HepG2 (cell line): Measurements from ENCODE around the gene LIPC. TPM values are rescaled to one million over a fixed set of nuclear protein-coding genes. Genes with fewer than 3 reads are reported as not detected.
A peak's percentile ranks its signal among the peaks of the same experiment; 100 is the strongest.

ENCODE experiments used
- CENPT ChIP-seq: sonication (generic); formaldehyde crosslinking; IDR thresholded peaks from 2 replicates; pipeline ENCODE4 v1.8.0; 2022; ENCODE audit warnings: low read depth, mild to moderate bottlenecking, moderate library complexity, missing genetic modification reagents
- CENPX ChIP-seq: sonication (generic); formaldehyde crosslinking; IDR thresholded peaks from 2 replicates; pipeline ENCODE4 v1.9.0; 2021; ENCODE audit warnings: mild to moderate bottlenecking, missing genetic modification reagents, moderate library complexity
- DNMT3B ChIP-seq: conservative IDR thresholded peaks from 2 replicates; pipeline ENCODE4 v1.6.1; 2016; ENCODE audit warnings: missing biosample characterization, control low read depth
- DPF2 ChIP-seq: sonication (generic); formaldehyde crosslinking; IDR thresholded peaks from 2 replicates; pipeline ENCODE4 v1.4.0; 2020; ENCODE audit warnings: mild to moderate bottlenecking, low read depth, missing genetic modification reagents, borderline replicate concordance
- FOSL2 ChIP-seq: sonication (generic); formaldehyde crosslinking; IDR thresholded peaks from 2 replicates; pipeline ENCODE4 v1.4.0; 2020; ENCODE audit warnings: missing genetic modification reagents
- KLF9 ChIP-seq: IDR thresholded peaks from 2 replicates; pipeline ENCODE4 v1.6.1; 2016; ENCODE audit warnings: low read depth
- MTA1 ChIP-seq: sonication (generic); formaldehyde crosslinking; IDR thresholded peaks from 2 replicates; pipeline ENCODE4 v1.4.0; 2020; ENCODE audit warnings: missing genetic modification reagents, mild to moderate bottlenecking, borderline replicate concordance
- NCOR1 ChIP-seq: fragments of 200-600 bp; sonication (generic); IDR thresholded peaks from 2 replicates; pipeline ENCODE4 v1.7.0; 2017; ENCODE audit warnings: antibody characterized with exemption, low read length, borderline replicate concordance
- PPARG ChIP-seq: conservative IDR thresholded peaks from 2 replicates; pipeline ENCODE4 v1.6.1; 2016; ENCODE audit warnings: missing biosample characterization, missing genetic modification reagents
- PRDM4 ChIP-seq: sonication (generic); formaldehyde crosslinking; IDR thresholded peaks from 2 replicates; pipeline ENCODE4 v1.9.0; 2021; ENCODE audit warnings: missing genetic modification reagents, borderline replicate concordance
- ZBTB20 ChIP-seq: sonication (generic); formaldehyde crosslinking; IDR thresholded peaks from 2 replicates; pipeline ENCODE4 v1.8.1; 2023; ENCODE audit warnings: missing genetic modification reagents, low read depth, mild to moderate bottlenecking, borderline replicate concordance
- ZIK1 ChIP-seq: sonication (generic); formaldehyde crosslinking; IDR thresholded peaks from 2 replicates; pipeline ENCODE4 v1.5.0; 2020; ENCODE audit warnings: mild to moderate bottlenecking, low read depth, missing genetic modification reagents, borderline replicate concordance
- ZNF251 ChIP-seq: sonication (generic); formaldehyde crosslinking; IDR thresholded peaks from 2 replicates; pipeline ENCODE4 v1.9.0; 2021; ENCODE audit warnings: mild to moderate bottlenecking, missing genetic modification reagents
- ZNF256 ChIP-seq: sonication (generic); formaldehyde crosslinking; conservative IDR thresholded peaks from 2 replicates; pipeline ENCODE4 v1.4.0; 2020; ENCODE audit warnings: missing genetic modification reagents
- ZNF331 ChIP-seq: sonication (generic); formaldehyde crosslinking; IDR thresholded peaks from 2 replicates; pipeline ENCODE4 v1.4.0; 2020; ENCODE audit warnings: missing genetic modification reagents
- ZNF629 ChIP-seq: sonication (generic); formaldehyde crosslinking; conservative IDR thresholded peaks from 2 replicates; pipeline ENCODE4 v1.5.0; 2020; ENCODE audit warnings: missing genetic modification reagents
- ZNF720 ChIP-seq: sonication (generic); formaldehyde crosslinking; IDR thresholded peaks from 2 replicates; pipeline ENCODE4 v1.4.0; 2020; ENCODE audit warnings: missing genetic modification reagents
- polyA plus RNA-seq, 8 experiments: library from polyadenylated mRNA; depleted of rRNA in 3 of 8; stranded (reverse) in 7 of 8; unstranded in 1 of 8; fragments of >200 nt; fragmentation: Illumina TruSeq in 4 of 8; extraction: Trizol in 4 of 8; gene quantifications; 2 replicates each; pipeline versions ENCODE4 v1.2.1 to v1.2.3, GENCODE V29; 2011 to 2016; ENCODE audit warnings: low read depth in 4 of 8, missing spikeins in 1 of 8, mixed read lengths in 1 of 8; ENCODE audit not compliant: insufficient read depth in 1 of 8
- total RNA-seq, 5 experiments: library from RNA; depleted of rRNA; stranded (reverse); fragments of >200 nt; fragmentation: Illumina TruSeq; extraction: Trizol; gene quantifications; 2 replicates each; pipeline ENCODE4 v1.2.3, GENCODE V29; 2016; ENCODE audit warnings: low read depth in 1 of 5
- TF ChIP-seq, protein P1 (sequence below): sonication (generic); formaldehyde crosslinking; IDR thresholded peaks from 2 replicates; pipeline ENCODE4 v1.4.0; 2020; ENCODE audit warnings: missing genetic modification reagents
- TF ChIP-seq, protein P2 (sequence below): sonication (generic); formaldehyde crosslinking; IDR thresholded peaks from 2 replicates; pipeline ENCODE4 v1.5.1; 2020; ENCODE audit warnings: mild to moderate bottlenecking, missing genetic modification reagents

Gene LIPC
- total and polyA plus RNA-seq, 2 of the 13 experiments (the other 11 are each of a cell fraction or from before 2014, with no cell fraction given): 26.0 to 38.0 TPM

- TF ChIP-seq, protein P1, sequence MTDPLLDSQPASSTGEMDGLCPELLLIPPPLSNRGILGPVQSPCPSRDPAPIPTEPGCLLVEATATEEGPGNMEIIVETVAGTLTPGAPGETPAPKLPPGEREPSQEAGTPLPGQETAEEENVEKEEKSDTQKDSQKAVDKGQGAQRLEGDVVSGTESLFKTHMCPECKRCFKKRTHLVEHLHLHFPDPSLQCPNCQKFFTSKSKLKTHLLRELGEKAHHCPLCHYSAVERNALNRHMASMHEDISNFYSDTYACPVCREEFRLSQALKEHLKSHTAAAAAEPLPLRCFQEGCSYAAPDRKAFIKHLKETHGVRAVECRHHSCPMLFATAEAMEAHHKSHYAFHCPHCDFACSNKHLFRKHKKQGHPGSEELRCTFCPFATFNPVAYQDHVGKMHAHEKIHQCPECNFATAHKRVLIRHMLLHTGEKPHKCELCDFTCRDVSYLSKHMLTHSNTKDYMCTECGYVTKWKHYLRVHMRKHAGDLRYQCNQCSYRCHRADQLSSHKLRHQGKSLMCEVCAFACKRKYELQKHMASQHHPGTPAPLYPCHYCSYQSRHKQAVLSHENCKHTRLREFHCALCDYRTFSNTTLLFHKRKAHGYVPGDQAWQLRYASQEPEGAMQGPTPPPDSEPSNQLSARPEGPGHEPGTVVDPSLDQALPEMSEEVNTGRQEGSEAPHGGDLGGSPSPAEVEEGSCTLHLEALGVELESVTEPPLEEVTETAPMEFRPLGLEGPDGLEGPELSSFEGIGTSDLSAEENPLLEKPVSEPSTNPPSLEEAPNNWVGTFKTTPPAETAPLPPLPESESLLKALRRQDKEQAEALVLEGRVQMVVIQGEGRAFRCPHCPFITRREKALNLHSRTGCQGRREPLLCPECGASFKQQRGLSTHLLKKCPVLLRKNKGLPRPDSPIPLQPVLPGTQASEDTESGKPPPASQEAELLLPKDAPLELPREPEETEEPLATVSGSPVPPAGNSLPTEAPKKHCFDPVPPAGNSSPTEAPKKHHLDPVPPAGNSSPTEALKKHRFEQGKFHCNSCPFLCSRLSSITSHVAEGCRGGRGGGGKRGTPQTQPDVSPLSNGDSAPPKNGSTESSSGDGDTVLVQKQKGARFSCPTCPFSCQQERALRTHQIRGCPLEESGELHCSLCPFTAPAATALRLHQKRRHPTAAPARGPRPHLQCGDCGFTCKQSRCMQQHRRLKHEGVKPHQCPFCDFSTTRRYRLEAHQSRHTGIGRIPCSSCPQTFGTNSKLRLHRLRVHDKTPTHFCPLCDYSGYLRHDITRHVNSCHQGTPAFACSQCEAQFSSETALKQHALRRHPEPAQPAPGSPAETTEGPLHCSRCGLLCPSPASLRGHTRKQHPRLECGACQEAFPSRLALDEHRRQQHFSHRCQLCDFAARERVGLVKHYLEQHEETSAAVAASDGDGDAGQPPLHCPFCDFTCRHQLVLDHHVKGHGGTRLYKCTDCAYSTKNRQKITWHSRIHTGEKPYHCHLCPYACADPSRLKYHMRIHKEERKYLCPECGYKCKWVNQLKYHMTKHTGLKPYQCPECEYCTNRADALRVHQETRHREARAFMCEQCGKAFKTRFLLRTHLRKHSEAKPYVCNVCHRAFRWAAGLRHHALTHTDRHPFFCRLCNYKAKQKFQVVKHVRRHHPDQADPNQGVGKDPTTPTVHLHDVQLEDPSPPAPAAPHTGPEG: no peak
- 0 out of 2 replicates have a peak, but pooled peaks have one; percentile 11 for TF ChIP-seq FOSL2 (CRISPR knock-in tag)
- no peak for TF ChIP-seq DNMT3B (CRISPR knock-in tag)
- TF ChIP-seq ZIK1 (CRISPR knock-in tag): no peak
- no peak for TF ChIP-seq CENPX (CRISPR knock-in tag)
- TF ChIP-seq KLF9 (CRISPR knock-in tag): no peak
- peak; percentile 98 for TF ChIP-seq PPARG
- TF ChIP-seq NCOR1: peak; percentile 76; the same call in 1 of the 2 replicates
- TF ChIP-seq DPF2 (CRISPR knock-in tag): no peak
- peak; percentile 35; the same call in 1 of the 2 replicates for TF ChIP-seq ZNF331 (CRISPR knock-in tag)
- TF ChIP-seq ZNF256 (CRISPR knock-in tag): no peak
- TF ChIP-seq PRDM4 (CRISPR knock-in tag): no peak
- no peak for TF ChIP-seq ZNF720 (CRISPR knock-in tag)
- no peak for TF ChIP-seq ZNF251
- TF ChIP-seq ZNF629 (CRISPR knock-in tag): no peak
- TF ChIP-seq ZBTB20 (CRISPR knock-in tag): no peak; the same call in 1 of the 2 replicates
- TF ChIP-seq, protein P2, sequence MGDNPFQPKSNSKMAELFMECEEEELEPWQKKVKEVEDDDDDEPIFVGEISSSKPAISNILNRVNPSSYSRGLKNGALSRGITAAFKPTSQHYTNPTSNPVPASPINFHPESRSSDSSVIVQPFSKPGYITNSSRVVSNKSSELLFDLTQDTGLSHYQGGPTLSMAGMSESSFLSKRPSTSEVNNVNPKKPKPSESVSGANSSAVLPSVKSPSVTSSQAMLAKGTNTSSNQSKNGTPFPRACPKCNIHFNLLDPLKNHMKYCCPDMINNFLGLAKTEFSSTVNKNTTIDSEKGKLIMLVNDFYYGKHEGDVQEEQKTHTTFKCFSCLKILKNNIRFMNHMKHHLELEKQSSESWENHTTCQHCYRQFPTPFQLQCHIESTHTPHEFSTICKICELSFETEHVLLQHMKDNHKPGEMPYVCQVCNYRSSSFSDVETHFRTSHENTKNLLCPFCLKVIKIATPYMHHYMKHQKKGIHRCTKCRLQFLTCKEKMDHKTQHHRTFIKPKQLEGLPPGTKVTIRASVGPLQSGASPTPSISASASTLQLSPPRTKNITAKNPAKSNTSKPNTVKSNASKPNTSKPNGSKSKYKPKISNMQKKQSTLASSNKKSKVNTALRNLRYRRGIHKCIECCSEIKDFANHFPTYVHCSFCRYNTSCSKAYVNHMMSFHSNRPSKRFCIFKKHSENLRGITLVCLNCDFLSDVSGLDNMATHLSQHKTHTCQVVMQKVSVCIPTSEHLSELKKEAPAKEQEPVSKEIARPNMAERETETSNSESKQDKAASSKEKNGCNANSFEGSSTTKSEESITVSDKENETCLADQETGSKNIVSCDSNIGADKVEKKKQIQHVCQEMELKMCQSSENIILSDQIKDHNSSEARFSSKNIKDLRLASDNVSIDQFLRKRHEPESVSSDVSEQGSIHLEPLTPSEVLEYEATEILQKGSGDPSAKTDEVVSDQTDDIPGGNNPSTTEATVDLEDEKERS (CRISPR knock-in tag): no peak
- TF ChIP-seq MTA1 (CRISPR knock-in tag): no peak
- no peak for TF ChIP-seq CENPT (CRISPR knock-in tag)
Observed at GRCh38 chr15:58454950-58455401, 23.2 kb downstream of the LIPC start (continued).
